Muscle of leg (tissue), 11 donors: ENCODE data around the gene ZNF532. TPM values are rescaled to one million over a fixed set of nuclear protein-coding genes. Genes with fewer than 3 reads are reported as not detected.

ENCODE experiments used
- DNase-seq: peaks from one replicate; pipeline ENCODE4 v3.0.0; 2013
- H3K27ac ChIP-seq: one replicate; pipeline ENCODE4 v1.5.1; 2013; ENCODE audit warnings: mild to moderate bottlenecking, low read length, control low read depth
- H3K27me3 ChIP-seq: one replicate; pipeline ENCODE4 v1.6.1; 2013; ENCODE audit warnings: low read length; ENCODE audit not compliant: control insufficient read depth, insufficient read depth
- H3K36me3 ChIP-seq: one replicate; pipeline ENCODE4 v1.6.1; 2013; ENCODE audit warnings: low read length; ENCODE audit not compliant: control insufficient read depth, insufficient read depth
- H3K4me1 ChIP-seq: one replicate; pipeline ENCODE4 v1.6.1; 2013; ENCODE audit warnings: low read length; ENCODE audit not compliant: control insufficient read depth, insufficient read depth
- H3K4me3 ChIP-seq: one replicate; pipeline ENCODE4 v1.5.1; 2013; ENCODE audit warnings: low read length, control low read depth
- H3K9me3 ChIP-seq: replicated peaks from 2 replicates; pipeline ENCODE4 v1.6.1; 2013; ENCODE audit warnings: low read depth, low read length; ENCODE audit not compliant: control insufficient read depth
- WGBS: methylation state at CpG from one replicate; pipeline ENCODE4 v1.1.5; 2013; ENCODE audit warnings: missing lambda C conversion rate; ENCODE audit not compliant: insufficient coverage; 5-methylcytosine and 5-hydroxymethylcytosine counted together
- polyA plus RNA-seq, 8 donors: library from polyadenylated mRNA; unstranded; fragments of 120-200 nt; gene quantifications; one replicate each; pipeline versions ENCODE4 v1.2.1 to v1.2.3, GENCODE V29; 2013; ENCODE audit warnings: inconsistent platforms in 1 of 8, low replicate concordance in 1 of 8; ENCODE audit not compliant: insufficient read length in 8 of 8, insufficient read depth in 1 of 8
- total RNA-seq: library from RNA; stranded (reverse); fragments of 120-200 nt; gene quantifications from one replicate; pipeline ENCODE4 v1.2.4, GENCODE V29; 2013

The ZNF532 gene
- total and polyA plus RNA-seq, 9 donors = 46.2 to 75.7 (median 64.6) TPM

DNA sequence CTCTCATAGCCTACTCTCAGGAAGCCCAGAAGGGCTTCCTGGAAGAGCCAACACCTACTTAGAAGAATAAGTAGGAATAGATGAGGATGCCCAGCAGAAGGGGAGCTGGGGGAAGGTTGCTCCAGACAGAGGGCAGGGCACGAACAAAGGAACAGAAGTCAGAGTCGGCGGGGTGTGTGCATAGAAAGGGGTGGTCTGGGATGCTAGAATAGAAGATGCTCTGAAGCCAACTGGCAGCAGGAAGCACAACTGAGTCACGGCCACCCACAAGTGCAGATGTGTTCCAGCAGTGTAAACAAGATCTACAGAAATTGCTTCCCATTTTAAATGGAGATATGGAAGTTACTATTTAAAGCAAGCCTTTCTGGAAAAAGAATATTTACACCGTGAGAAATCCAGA is 131.0 kb downstream of the ZNF532 start:
- no peak for DNase-seq
- Histone ChIP-seq H3K9me3 (no peaks in the 10 kb centered on the region), H3K4me1 (peaks cover 47% of the 10 kb centered on the region), H3K4me3 (no peak overlapping the region), H3K36me3 (no peaks in the 10 kb centered on the region), H3K27ac (peak overlapping the region; percentile 84), H3K27me3 (no peaks in the 10 kb centered on the region)
- WGBS = 51% methylated on average over 4 of the region's 5 CpGs

DNA sequence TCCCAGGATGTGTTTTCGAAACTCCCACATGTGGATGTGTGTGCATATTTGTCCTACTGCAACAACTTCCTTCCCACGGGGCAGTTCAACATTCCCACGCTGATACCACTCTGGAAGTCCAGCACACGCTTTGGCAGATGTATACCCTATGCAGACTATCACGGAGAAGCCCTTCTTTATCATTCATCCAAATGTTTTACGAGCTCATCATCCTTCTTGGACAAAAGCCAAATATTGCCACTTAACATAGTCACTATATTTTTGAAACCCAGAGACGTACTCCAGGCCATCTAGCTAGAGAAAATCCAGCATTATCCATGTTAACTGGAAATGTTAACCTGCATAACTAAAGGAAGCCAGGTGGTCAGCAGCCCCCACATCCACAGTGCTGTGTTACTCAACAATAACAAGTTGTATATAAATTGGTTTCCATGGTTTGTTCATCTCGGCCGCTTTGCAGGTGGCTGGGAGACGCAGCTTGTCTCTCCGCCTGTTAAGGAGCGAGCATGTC is 131.5 kb downstream of the ZNF532 start:
- peak overlapping the region; percentile 84 for H3K27ac ChIP-seq
- peaks cover 43% of the 10 kb centered on the region for H3K4me1 ChIP-seq
- no peaks in the 10 kb centered on the region for H3K36me3 ChIP-seq
- H3K27me3 ChIP-seq = no peaks in the 10 kb centered on the region
- H3K4me3 ChIP-seq = no peak overlapping the region
- 33% methylated on average over 8 of the region's 12 CpGs for WGBS
- DNase-seq = peak; percentile 81
- H3K9me3 ChIP-seq = no peaks in the 10 kb centered on the region

DNA sequence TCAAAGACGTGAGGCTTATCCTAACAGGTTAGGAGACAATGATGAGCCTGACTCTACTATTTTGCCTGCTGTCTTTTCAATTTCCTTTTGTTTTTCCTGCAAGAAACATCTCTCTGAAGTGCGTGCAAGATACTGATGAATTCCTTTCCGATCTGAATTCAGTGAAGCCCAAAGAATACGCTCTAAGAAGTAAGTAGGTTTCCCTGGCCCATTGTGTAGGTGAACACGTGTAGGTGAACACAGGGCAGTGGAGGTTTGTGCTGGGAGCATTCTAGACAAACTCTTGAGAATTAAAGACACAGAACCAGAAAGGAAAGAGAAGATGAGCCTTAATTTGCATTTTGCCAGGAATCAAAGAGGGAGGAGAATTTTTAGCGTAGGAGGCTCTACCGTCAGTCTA is 132.0 kb downstream of the ZNF532 start:
- Histone ChIP-seq H3K27ac (peak overlapping the region; percentile 84), H3K9me3 (no peaks in the 10 kb centered on the region), H3K27me3 (no peaks in the 10 kb centered on the region), H3K4me1 (peaks cover 39% of the 10 kb centered on the region), H3K4me3 (no peak overlapping the region), H3K36me3 (no peaks in the 10 kb centered on the region)
- 32% methylated on average over 6 of the region's 7 CpGs for whole genome bisulfite sequencing
- DNase-seq = no peak

- Histone ChIP-seq H3K4me1 (peaks cover 30% of the 10 kb centered on the region), H3K4me3 (no peak overlapping the region), H3K9me3 (no peaks in the 10 kb centered on the region), H3K27ac (peak overlapping the region; percentile 84), H3K27me3 (no peaks in the 10 kb centered on the region), H3K36me3 (no peaks in the 10 kb centered on the region)
- DNase-seq = peak; percentile 89
- no CpG with 5 or more reads among the region's 4 CpGs for WGBS
Observed at GRCh38 chr18:58997811-58998337, 133.2 kb downstream of the ZNF532 start.

DNA sequence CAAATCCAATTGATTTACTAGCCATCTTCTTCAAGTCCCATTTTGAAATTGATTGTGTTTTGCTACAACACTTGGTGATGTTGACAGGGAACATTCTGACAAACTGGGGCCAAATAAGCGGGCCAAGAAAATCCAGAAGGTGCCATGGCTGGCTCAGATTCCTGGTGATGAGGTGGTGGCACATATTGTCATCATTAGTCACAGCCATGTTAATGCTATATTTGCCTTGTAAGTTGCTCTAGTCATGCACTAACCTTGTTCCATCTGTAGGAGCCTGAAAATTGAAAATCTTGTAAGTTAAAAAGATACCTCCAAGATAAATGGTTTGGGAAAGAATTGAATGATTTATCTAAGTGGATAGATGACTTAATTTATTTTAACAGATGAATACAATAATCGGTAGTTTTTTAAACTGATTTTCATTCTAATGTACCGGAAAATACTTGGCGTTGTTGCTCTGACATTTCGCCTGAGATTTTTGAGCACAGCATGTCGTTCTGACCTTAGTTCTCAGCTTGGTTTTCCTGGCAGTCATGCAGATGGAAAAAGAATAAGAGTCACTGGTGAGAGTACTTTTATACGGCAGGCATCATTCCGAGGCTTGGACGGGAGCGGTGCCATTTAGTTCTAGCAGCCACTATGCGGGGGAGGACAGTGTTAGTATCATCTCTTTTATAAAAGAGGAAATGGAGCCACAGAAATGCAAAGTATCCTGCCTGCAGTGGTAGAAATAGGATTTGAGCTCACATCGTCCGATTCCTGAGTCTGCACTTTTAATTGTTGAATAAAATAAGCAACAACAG is 133.9 kb downstream of the ZNF532 start:
- Histone ChIP-seq H3K4me1 (peaks cover 30% of the 10 kb centered on the region), H3K36me3 (no peaks in the 10 kb centered on the region), H3K27ac (peak overlapping the region; percentile 84), H3K27me3 (no peaks in the 10 kb centered on the region), H3K9me3 (no peaks in the 10 kb centered on the region), H3K4me3 (no peak overlapping the region)
- 31% methylated on average over 9 of the region's 13 CpGs for WGBS
- DNase-seq = peak; percentile 95

- Histone ChIP-seq H3K36me3 (no peaks in the 10 kb centered on the region), H3K27ac (no peak overlapping the region)
Observed at GRCh38 chr18:59001166-59001565, 136.5 kb downstream of the ZNF532 start.

GRCh38 chr18:59001721-59002120 is 137.0 kb downstream of the ZNF532 start:
- no peaks in the 10 kb centered on the region for H3K27me3 ChIP-seq
- H3K4me3 ChIP-seq = no peak overlapping the region
- no peak overlapping the region for H3K27ac ChIP-seq
- DNase-seq = no peak
- 75% methylated on average over 2 of the region's 3 CpGs for WGBS
- peaks cover 29% of the 10 kb centered on the region for H3K4me1 ChIP-seq
- no peaks in the 10 kb centered on the region for H3K36me3 ChIP-seq
- peaks cover 3% of the 10 kb centered on the region for H3K9me3 ChIP-seq

More at GRCh38 chr18:59001166-59001565, 136.5 kb downstream of the ZNF532 start:
- WGBS = 88% methylated on average over 2 of the region's 3 CpGs
- Histone ChIP-seq H3K4me1 (peaks cover 34% of the 10 kb centered on the region), H3K27me3 (no peaks in the 10 kb centered on the region), H3K9me3 (no peaks in the 10 kb centered on the region), H3K4me3 (no peak overlapping the region)
- no peak for DNase-seq

GRCh38 chr18:59002974-59003594 is 138.4 kb downstream of the ZNF532 start:
- Histone ChIP-seq H3K36me3 (no peaks in the 10 kb centered on the region), H3K27ac (no peak overlapping the region), H3K9me3 (peaks cover 3% of the 10 kb centered on the region), H3K4me3 (no peak overlapping the region), H3K4me1 (peaks cover 20% of the 10 kb centered on the region), H3K27me3 (no peaks in the 10 kb centered on the region)
- no peak for DNase-seq
- no CpG with 5 or more reads among the region's 7 CpGs for WGBS

DNA sequence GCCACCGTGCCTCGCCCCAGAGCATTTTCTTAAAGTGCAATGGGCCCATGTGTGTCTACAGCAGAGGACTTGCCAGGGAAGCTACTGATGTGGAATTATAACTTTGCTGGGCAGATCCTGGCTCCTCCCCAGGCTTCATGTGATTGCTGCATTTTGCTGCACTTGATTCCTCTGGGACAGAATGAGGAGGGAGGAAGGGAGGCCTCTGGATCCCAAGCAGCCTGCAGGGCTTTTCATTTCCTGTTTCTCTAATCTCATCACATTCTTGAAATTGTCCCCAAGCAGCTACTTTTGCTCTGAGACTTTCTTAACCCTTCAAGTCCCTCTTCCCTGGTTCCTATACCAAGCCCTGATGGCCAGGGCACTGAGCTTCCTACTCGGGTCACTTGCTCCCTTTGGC is 140.6 kb downstream of the ZNF532 start:
- peaks cover 12% of the 10 kb centered on the region for H3K4me1 ChIP-seq
- no peaks in the 10 kb centered on the region for H3K27me3 ChIP-seq
- DNase-seq = peak; percentile 75
- H3K36me3 ChIP-seq = no peaks in the 10 kb centered on the region
- WGBS = 59% methylated on average over 3 of the region's 3 CpGs
- peaks cover 3% of the 10 kb centered on the region for H3K9me3 ChIP-seq
- H3K4me3 ChIP-seq = no peak overlapping the region
- H3K27ac ChIP-seq = peak overlapping the region; percentile 4

DNA sequence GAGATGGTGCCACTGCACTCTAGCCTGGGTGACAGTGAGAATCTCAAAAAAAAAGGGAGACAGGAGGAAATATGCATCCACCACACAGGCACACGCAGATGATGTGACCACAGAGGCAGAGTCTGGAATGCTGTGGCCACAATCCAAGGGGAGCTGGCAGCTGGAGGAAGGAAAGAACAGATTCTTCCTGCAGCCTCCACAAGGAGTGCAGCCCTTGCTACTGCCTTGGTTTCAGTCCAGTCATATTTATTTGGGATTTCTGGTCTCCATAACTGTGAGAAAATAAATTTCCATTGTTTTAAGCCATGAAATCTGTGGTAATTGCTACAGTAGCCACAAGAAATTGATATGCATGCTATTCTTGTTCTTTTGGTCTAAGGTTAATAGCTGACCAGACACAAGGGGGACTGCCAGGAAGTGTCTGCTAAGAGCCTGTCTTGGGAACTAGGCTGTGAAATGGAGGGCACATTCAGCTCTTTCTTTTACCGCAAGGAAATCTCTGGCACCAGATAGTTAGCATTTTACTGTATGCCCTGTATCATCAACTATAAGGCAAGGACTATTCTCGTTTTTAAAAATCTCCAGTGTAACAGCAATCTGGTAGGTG is 141.9 kb downstream of the ZNF532 start:
- H3K36me3 ChIP-seq = no peaks in the 10 kb centered on the region
- DNase-seq = peak; percentile 37
- H3K4me3 ChIP-seq = no peak overlapping the region
- WGBS = no CpG with 5 or more reads among the region's 3 CpGs
- peaks cover 3% of the 10 kb centered on the region for H3K9me3 ChIP-seq
- no peaks in the 10 kb centered on the region for H3K27me3 ChIP-seq
- no peak overlapping the region for H3K27ac ChIP-seq
- H3K4me1 ChIP-seq = peaks cover 12% of the 10 kb centered on the region
